ENCODE data around the gene HAPLN3.

HAPLN3 gene

GRCh38 chr15:88898736-88899135 is 3.4 kb upstream of the HAPLN3 start:
- ChIA-PET CTCF (interaction anchor here (0.8 to 3.0 kb wide), 9 partner anchors 8 to 244 kb away, joined by 3 to 37 read pairs (median 6); no protein-coding TSS in a partner anchor), POLR2A (interaction anchor here (0.6 kb wide), 1 partner anchor 277 kb away, joined by 3 read pairs; no protein-coding TSS in a partner anchor)
- H3K4me3 ChIP-seq (ENCODE audit: low read depth, low read length) = no peak overlapping the region
- no peak for TF ChIP-seq CTCF (IDR thresholded peaks at IDR 0.05; ENCODE audit: insufficient read depth, low read length, missing control alignments)
- no peak for DNase-seq (ENCODE audit: low read depth, low spot score)

GRCh38 chr15:88897456-88898194 is 2.3 kb upstream of the HAPLN3 start:
- no peak for DNase-seq (ENCODE audit: low read depth, low spot score)
- POLR2A ChIA-PET = interaction anchor here (0.6 kb wide), 1 partner anchor 278 kb away, joined by 3 read pairs; no protein-coding TSS in a partner anchor

GRCh38 chr15:88897142-88897455 is 1.8 kb upstream of the HAPLN3 start:
- no peak for TF ChIP-seq CTCF (IDR thresholded peaks at IDR 0.05; ENCODE audit: insufficient read depth, low read length, missing control alignments)
- CTCF ChIA-PET = interaction anchor here (1.0 to 3.0 kb wide), 13 partner anchors 8 to 242 kb away, joined by 3 to 37 read pairs (median 5); no protein-coding TSS in a partner anchor
- no peak for DNase-seq (ENCODE audit: low read depth, low spot score)
- peak overlapping the region; percentile 6; the same call in 1 of the 2 replicates for H3K4me3 ChIP-seq (ENCODE audit: low read depth, low read length)
- POLR2A ChIA-PET = interaction anchor here (0.9 kb wide), 1 partner anchor 121 kb away, joined by 3 read pairs; no protein-coding TSS in a partner anchor

More at GRCh38 chr15:88897456-88898194, 2.3 kb upstream of the HAPLN3 start:
- H3K4me3 ChIP-seq (ENCODE audit: low read depth, low read length) = no peak overlapping the region
- TF ChIP-seq CTCF (IDR thresholded peaks at IDR 0.05; ENCODE audit: insufficient read depth, low read length, missing control alignments) = peak; percentile 65
- CTCF ChIA-PET = interaction anchor here (0.7 to 3.0 kb wide), 19 partner anchors 8 to 273 kb away, joined by 3 to 37 read pairs (median 5); no protein-coding TSS in a partner anchor

- CTCF ChIA-PET = interaction anchor here (1.0 to 3.0 kb wide), 13 partner anchors 9 to 242 kb away, joined by 3 to 37 read pairs (median 5); no protein-coding TSS in a partner anchor
- no peak for TF ChIP-seq CTCF (IDR thresholded peaks at IDR 0.05; ENCODE audit: insufficient read depth, low read length, missing control alignments)
- POLR2A ChIA-PET = interaction anchor here (0.9 kb wide), 1 partner anchor 122 kb away, joined by 3 read pairs; no protein-coding TSS in a partner anchor
- H3K4me3 ChIP-seq (ENCODE audit: low read depth, low read length) = no peak overlapping the region
- no peak for DNase-seq (ENCODE audit: low read depth, low spot score)
Measured at GRCh38 chr15:88896333-88897033, 1.1 kb upstream of the HAPLN3 start.

GRCh38 chr15:88894348-88894818 is 961 bp downstream of the HAPLN3 start:
- ChIA-PET CTCF (interaction anchor here (0.9 to 2.3 kb wide), 4 partner anchors 16 to 234 kb away, joined by 3 to 14 read pairs (median 4); no protein-coding TSS in a partner anchor), POLR2A (interaction anchor here (0.7 kb wide), 2 partner anchors 11 to 235 kb away, joined by 3 read pairs; no protein-coding TSS in a partner anchor)
- TF ChIP-seq CTCF (IDR thresholded peaks at IDR 0.05; ENCODE audit: insufficient read depth, low read length, missing control alignments) = peak; percentile 78
- DNase-seq (ENCODE audit: low read depth, low spot score) = no peak
- H3K4me3 ChIP-seq (ENCODE audit: low read depth, low read length) = peak overlapping the region; percentile 65
